ENCODE data around the gene DDX46.
"Not testable (repeated sequence)": the region's sequence is repeated elsewhere in the genome, so short reads cannot be mapped to it uniquely, and the experiment has no call there.

Gene DDX46

DNA sequence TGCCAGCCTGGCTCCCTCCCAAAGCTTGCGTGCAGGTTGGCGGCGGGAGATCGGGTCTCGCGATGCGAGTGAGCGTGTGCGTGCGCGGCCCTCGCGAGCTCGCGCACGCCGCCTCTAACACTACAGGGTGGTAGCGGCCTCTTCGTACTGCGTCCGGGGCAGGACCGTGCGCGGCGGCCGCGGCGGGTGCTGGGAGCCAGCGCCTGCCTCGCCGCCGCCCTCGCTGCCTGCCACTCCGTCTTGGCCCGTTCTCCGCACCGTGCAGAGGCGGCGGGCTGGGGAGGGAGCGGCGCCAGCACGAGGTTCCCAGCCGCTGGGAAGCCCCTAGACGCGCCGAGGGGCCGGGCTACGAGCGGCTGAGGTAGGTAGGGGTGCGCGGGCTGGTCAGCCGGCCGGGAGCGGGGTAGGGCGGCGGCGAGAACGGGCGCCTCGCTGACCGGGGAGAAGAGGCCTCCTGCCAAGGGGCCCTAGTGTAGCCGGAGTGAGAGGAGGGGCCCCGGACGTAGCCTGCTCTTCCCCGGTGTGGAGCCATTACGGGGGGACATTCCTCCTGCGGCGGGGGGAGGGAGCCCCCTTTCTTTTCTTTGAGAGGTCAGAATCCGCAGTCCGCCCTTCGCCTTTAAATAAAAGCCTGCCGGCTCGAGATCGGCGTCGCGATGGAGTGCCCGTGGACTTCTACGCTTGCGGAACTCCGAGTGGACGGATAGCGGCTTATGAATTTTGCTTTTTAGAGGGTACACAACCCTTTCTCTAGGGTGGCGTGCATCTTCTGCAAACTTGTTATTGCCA lies 87.5 kb downstream of the DDX46 start, which contains the start of gene C5orf24:
TSS of gene C5orf24 (plus strand) at position 117 of the 789 bp plus-strand sequence. CDS start 8,933 bp downstream, outside the sequence.
- peak; percentile 93 for DNase-seq

DNA sequence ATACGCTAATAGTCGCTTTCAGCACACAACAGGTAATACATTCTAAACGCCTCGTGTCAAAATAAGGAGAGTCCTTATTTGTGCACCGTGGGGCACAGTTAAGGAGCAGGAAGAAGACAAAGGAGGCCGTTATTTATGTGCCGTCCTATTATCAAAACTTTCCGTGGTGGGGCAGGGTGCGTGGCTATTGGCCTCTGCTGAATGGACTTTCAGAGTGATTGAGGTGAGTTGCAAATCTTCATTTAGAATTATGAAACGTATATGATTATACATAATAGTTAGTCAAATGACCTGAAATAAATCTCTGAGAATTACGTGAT lies 88.0 kb downstream of the DDX46 start:
- no peak for DNase-seq

DNA sequence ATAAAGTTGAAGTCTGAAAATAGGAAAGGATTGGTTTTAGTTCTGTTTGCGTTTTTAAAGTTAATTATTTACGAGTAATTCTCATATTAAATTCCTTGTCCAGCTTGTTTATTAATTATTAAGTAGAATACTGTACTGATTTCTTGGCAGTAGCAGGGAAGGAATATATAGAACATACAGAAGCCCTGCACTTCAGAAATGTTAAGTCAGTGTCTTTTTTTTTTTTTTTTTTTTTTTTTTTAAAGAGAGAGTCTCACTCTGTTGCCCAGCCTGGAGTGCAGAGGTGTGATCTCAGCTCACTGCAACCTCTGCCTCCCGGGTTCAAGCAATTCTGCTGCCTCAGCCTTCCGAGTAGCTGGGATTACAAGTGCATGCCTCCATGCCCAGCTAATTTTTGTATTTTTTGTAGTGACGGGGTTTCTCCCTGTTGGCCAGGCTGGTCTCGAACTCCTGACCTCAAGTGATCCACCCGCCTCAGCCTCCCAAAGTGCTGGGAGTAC lies 90.9 kb downstream of the DDX46 start:
- not testable (repeated sequence) for DNase-seq

DNA sequence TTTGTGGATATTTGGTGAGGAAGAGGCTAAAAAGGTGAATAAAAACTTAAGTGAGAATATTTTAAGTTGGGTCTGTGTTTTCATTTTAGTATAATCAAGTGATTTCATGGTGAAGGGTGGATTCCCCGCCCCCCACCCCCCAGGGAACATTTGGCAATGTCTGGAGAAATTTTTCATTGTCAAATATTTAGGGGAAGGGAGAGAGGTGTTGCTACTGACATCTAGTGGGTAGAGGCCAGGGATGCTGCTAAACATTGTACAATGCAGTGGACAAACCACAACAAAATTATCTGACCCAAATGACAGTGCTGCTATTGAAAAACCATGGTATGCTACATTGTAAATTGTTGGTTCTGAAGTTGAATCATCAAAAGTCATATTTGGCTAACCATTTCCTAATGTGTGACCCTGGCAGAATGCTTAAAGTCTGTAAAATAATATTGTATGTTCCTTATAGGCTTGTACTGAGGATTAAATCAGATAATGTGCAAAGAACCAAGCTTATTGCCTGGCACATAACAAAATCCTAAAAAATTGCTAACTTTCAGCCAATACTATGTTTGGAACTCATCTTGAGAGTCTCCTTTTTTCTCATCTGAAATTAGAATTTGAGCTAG lies 92.8 kb downstream of the DDX46 start:
- peak; percentile 11 for DNase-seq

- not testable (repeated sequence) for DNase-seq
Observed at GRCh38 chr5:134856465-134856864, 97.9 kb downstream of the DDX46 start.

DNA sequence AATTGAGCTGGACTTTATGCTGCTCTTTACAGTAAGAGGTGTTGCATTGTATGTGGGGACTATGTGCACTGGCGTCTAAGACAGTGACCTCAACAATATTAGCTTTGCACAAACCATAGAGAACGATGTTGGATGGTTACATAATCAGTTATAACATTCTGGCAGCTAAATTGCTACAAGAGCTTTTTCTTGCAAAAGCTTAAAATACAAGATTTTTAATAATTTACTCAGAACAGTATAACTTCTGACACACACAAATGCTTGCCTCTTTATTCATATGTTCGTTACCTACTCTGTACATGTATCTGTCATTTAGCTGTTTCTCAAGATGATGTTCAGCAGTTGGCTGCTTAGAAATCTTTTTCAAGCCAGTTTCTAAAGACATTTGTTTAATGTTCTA lies 98.8 kb downstream of the DDX46 start:
- DNase-seq: no peak

DNA sequence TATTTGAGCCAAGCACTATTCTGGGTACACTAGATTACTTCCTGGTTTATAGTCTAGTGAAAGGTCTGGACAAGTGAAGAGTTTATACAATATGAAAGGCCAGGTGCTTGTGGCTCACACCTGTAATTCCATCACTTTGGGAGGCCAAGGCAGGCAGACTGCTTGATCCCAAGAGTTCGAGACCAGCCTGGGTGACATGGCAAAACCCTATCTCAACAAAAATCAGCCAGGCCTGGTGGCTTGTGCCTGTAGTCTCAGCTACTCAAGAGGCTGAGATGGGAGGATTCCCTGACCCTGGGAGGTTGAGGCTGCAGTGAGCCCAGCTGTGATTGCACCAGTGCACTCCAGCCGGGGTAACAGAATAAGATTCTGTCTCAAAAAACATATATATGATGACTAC lies 106.1 kb downstream of the DDX46 start:
- no peak for DNase-seq

DNA sequence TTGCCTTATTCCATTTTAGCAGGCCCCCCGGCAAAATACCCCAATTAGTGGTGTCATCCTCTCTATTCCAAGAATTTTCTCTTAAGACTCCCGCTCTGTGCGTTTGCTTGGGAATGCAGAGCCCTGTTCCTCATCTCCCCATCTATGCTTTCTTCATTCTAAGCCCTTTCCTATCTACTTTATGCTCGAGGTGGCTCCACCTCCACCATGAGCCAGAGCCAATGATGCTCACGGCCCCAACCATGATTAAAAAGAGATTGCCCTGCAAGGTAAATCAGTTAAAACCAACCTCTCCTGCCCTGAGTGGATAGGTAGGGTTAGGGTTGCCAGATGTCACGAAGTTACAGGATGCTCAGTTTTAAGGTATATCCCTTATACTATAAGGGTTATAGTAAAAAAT lies 114.9 kb downstream of the DDX46 start:
- peak; percentile 23 for DNase-seq

DNA sequence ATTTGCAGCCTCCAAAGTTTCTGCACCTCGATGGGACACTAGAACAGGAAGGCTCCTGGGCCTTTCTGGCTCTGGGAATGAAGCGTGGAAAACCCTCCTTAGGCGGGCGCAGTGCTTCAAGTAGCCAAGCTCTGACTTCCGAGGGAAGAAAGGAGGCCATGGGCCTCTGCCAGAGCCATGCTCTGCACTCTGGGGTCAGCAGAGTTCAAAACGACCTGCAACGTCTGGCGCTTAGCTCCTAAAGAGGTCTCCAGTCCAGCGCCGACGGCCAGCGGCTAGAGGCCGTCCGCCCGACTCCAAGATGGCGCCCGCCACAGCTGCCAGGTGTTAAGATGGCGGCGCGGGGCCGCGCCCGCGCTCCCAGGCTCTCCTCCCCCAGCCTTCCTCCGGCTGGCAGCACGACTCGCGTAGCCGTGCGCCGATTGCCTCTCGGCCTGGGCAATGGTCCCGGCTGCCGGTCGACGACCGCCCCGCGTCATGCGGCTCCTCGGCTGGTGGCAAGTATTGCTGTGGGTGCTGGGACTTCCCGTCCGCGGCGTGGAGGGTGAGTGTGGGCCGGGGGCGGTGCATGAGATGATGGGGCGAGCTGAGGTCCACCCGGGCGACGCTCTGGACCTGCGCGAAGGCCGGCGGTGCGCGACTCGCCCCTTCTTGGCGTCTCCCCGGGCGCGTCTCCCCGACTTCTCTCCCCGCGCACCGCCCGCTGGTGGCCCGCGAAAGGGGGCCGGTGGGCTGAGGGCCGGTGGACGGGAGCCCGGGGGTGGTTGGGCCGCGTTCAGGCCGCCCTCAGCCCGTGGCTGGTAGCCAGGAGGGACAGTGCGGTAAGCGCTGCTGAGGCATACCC lies 115.6 kb downstream of the DDX46 start, which contains the start of gene TXNDC15:
TSS of gene TXNDC15 (plus strand) at position 385 of the 844 bp plus-strand sequence. CDS start at position 442, 57 bp downstream.
- peak; percentile 83 for DNase-seq

- DNase-seq: peak; percentile 36
Observed at GRCh38 chr5:134874831-134875655, 116.5 kb downstream of the DDX46 start.

DNA sequence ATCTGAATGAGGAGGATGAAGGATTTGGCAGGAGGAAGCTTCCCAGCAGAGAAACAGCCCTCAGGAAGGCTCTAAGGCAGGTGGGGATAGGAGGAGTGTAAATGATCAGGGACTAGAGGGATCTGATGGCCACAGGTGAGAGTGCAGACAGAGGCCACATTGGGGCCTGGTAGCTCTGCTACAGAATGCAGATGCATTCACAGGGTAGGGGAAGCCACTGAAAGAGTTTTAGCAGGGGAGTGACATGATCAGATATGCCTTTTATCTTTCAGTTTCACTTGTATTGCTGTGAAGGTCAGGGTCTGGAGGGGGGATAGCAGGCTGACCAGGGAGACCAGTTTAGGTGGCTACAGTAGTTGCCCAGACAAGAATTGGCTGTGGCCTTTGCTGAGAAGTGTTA lies 118.6 kb downstream of the DDX46 start:
- DNase-seq: no peak

GRCh38 chr5:134878403-134878802 lies 119.8 kb downstream of the DDX46 start:
- DNase-seq: no peak

GRCh38 chr5:134879456-134879855 lies 120.9 kb downstream of the DDX46 start:
- DNase-seq: no peak

Data from CD4-positive, alpha-beta T cell treated with Interleukin-21 for 1 hour (primary cell).